ENCODE results near the gene CLCN4. TPM values are rescaled to one million over a fixed set of nuclear protein-coding genes. Genes with fewer than 3 reads are reported as not detected.

CLCN4 gene
- total RNA-seq (2022; extraction: Qiagen RNA extraction; ENCODE audit: low read depth), result 3.1 to 6.3 TPM (median 4.2 TPM) in 5 replicates

GRCh38 chrX:10156199-10157031 is at the start of gene CLCN4:
TSS of gene CLCN4 (plus strand) at chrX:10156975. CDS start at chrX:10185033, 28,058 bp downstream.

Other genes starting within 250 kb of the CLCN4 start
- gene CLDN34, start 189.6 kb upstream of the CLCN4 start, total RNA-seq (2022; extraction: Qiagen RNA extraction; ENCODE audit: low read depth), result not detected in 5 replicates

Measured in A549 treated with ZK216348 at 1 μM for 4 hours (cell line).